Measurements from ENCODE around the gene SYNM.
A peak's percentile ranks its signal among the peaks of the same experiment; 100 is the strongest.

SYNM gene

DNA sequence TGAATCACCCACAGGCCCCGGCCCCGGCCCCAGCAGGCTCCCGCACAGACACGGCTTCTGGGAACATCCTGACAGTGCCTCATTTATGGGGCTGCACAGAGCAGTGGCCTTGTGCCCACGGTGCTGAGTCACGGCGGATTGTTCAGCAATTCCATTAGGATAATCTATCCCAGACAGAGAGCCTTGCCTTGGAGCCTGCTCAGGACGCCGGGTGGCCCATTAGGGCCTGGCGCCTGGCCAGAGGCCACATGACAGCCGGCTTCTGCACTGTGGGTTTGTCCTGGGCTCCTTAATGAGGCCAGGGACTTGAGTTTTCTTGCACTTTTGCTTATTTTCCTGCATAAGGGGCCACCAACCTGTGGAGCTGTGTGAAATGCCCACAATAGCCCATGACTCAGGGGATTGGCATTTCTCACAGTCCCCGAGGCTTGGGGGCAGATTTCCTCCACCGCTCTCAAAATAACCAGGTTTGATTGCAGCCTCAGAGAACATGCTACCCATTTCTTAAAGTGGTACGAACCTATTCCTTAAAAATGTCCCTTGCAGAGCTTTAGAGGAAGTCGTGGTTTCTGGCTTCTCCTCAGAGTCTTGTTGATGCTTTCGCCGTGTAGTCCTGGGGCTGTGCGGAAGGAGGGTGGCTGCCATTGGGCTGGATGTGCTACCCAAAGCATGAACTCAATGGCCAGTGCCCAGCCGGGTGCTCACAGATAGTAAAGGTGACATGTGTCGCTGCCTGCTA lies 19.0 kb downstream of the SYNM start:
- DNase-seq (ENCODE audit: low read depth in 2 of 2): peak; percentile 88 to 91

DNA sequence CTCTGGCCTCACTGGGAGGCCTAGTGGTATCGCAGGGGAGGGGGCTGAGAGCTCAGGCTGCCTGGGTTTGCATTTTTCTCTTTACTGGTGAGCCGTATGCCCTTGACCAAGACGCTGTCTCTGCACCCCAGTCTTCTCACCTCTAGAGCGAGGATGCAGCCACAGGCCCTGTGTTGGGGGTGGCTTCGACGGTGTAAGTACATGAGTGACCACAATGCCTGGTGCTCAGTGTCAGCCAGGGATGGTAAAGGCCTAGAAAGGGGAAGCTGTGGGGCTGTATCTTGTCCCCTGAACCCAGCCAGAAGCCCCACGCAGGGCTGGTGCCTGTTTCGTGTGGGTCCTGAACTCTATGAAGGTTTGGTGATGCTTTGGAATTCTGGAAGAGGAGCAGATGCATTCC lies 19.8 kb downstream of the SYNM start:
- DNase-seq (ENCODE audit: low read depth in 2 of 2): no peak

DNA sequence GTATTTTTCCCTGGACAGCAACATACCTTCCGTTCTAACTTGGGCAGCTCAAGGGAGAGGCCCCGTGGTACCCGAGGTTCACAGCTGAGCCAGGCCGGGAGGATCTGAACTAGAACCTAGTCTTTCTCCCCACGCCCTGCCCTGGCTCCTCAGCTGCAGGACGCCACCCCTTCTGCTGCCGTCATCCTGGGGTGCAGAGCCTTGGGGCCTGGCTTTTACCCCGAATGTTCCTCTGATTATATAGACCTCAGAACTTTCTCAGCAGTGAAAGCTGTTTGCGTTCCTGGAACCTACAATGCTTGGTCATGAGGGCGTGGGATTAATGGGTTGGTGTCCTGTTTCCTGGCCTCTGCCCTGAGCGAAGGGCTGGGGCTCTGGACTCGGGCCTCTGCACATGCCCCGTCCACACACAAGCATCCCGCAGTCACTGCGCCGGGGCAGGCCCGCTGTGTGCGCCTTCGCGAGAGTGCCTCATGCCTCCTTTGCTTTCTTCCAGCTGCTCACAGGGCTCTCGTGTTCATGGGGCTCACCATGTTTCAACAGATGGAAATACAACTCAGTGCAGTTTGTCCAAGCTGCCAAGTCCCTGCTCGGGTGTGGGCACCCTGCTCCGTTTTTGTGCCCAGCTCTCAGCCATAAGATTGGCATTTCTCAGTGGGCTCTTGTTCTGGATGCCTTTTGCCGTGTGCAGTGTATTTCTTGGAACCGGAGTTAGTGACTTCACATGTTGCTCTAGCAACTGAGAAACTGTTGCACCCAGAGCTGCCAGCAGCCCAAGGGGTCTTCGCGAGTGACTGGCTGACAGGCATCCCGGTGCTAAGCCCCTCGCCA lies 20.4 kb downstream of the SYNM start:
- DNase-seq (ENCODE audit: low read depth in 2 of 2): no peak

DNA sequence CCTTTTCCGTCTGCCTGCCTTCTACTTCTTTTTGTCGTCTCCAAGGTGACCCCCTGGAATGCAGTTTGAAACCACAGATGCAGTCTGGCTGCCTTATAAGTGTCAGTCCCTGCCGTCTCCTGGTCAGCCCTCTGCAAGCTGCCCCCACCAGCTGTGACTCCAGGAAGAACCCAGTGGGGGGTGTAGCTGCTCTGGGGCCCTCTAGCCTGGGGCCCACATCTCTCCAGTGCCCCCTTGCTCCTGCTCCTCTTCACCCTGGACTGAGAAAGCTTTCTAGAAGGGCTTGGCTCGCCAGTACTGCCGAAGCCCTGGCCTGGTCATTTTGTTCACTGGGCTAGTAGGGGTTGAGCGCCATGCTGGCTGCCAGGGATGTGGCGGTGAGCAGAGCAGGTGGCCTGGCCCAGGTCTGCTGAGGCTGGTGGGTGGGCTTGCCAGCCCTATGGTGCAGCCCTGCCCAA lies 21.3 kb downstream of the SYNM start:
- no peak for DNase-seq (ENCODE audit: low read depth in 2 of 2)

DNA sequence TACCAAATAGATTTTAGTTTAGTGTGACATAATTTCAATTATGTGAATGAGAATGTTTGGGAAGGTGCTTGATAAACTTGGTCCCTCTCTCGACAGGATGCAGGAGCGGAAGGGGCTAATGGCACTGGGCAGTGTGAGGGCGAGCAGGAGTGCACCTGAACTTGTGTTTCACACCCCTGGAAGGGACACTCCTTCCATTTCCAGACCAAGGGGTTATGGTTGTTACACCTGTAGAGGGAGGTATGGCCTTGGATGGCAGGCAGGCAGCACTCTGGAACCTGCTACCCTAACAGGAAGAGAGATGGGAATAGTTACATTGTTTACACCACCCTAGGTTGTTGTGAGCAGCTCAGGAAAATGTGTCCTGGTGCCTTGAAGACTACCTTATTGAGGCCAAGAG lies 22.1 kb downstream of the SYNM start:
- no peak for DNase-seq (ENCODE audit: low read depth in 2 of 2)

DNA sequence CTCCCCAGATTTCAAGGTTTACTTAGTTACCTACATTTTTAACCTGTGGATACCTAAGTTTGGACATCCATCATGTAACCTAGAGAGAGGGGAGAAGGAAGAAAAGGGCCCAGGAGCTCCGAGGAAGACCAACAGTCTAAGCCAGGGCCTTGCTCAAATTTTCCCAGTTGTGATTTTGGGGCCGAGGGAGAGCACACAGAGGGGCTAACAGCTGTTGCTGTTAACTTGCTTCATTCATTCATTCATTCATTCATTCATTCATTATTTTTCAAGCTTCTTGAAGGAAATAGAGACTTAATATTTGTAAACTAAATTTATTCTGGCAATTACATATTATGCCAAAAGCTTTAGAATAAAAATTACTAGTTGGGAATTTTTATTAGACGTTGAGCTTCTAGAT lies 22.9 kb downstream of the SYNM start:
- DNase-seq (ENCODE audit: low read depth in 2 of 2): no peak

DNA sequence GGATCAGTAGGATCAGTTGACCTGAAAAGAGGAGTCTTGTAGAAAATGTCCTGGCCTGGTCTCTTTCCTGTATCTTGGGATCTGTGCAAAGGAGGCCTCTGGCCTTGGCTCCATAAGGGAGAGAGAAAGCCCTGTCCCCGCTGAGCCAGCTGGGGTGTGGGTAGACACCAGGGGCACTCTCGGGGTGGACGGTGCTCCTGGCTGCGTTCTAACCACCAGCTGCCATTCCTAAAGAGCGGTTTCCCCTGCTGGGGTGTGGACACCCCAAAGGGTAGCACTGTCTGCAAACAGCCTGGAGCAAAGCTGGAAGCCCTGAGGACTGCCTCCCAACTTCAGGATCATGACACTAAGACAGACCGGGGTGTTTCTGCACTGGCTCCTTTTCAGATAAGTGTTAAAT lies 23.5 kb downstream of the SYNM start:
- DNase-seq (ENCODE audit: low read depth in 2 of 2): no peak

DNA sequence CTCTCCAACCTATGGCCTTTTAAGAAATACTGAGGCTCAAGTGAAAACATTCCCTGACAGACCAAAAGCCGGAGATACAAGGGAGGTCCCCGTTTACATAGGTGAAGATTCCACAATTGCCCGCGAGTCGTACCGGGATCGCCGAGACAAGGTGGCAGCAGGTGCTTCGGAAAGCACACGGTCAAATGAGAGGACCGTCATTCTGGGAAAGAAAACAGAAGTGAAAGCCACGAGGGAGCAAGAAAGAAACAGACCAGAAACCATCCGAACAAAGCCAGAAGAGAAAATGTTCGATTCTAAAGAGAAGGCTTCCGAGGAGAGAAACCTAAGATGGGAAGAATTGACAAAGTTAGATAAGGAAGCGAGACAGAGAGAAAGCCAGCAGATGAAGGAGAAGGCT lies 24.8 kb downstream of the SYNM start:
- DNase-seq (ENCODE audit: low read depth in 2 of 2): no peak

DNA sequence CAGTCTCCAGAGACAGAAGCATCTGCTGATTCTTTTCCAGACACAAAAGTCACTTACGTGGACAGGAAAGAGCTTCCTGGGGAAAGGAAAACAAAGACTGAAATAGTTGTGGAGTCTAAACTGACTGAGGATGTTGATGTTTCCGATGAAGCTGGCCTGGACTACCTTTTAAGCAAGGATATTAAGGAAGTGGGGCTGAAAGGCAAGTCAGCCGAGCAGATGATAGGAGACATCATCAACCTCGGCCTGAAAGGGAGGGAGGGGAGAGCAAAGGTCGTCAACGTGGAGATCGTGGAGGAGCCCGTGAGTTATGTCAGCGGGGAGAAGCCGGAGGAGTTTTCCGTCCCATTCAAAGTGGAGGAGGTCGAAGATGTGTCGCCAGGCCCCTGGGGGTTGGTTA lies 25.4 kb downstream of the SYNM start:
- DNase-seq (ENCODE audit: low read depth in 2 of 2): no peak

DNA sequence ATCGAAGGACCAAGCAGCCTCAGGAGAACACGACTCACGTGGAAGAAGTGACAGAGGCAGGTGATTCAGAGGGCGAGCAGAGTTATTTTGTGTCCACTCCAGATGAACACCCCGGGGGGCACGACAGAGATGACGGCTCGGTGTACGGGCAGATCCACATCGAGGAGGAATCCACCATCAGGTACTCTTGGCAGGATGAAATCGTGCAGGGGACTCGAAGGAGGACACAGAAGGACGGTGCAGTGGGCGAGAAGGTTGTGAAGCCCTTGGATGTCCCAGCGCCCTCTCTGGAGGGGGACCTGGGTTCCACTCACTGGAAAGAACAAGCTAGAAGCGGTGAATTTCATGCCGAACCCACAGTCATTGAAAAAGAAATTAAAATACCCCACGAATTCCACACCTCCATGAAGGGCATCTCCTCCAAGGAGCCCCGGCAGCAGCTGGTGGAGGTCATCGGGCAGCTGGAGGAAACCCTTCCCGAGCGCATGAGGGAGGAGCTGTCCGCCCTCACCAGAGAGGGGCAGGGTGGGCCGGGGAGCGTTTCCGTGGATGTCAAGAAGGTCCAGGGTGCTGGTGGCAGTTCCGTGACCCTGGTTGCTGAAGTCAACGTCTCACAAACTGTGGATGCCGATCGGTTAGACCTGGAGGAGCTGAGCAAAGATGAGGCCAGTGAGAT lies 26.0 kb downstream of the SYNM start:
- DNase-seq (ENCODE audit: low read depth in 2 of 2): no peak

DNA sequence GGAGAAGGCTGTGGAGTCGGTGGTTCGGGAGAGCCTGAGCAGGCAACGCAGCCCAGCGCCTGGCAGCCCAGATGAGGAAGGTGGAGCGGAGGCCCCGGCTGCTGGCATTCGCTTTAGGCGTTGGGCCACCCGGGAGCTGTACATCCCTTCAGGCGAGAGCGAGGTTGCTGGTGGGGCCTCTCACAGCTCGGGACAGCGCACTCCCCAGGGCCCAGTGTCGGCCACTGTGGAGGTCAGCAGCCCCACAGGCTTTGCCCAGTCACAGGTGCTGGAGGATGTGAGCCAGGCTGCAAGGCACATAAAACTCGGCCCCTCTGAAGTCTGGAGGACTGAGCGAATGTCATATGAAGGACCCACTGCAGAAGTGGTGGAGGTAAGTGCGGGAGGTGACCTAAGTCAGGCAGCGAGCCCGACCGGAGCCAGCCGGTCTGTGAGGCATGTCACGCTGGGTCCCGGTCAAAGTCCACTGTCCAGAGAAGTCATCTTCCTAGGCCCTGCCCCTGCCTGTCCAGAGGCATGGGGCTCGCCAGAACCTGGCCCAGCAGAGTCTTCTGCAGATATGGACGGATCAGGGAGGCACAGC lies 26.7 kb downstream of the SYNM start:
- no peak for DNase-seq (ENCODE audit: low read depth in 2 of 2)

DNA sequence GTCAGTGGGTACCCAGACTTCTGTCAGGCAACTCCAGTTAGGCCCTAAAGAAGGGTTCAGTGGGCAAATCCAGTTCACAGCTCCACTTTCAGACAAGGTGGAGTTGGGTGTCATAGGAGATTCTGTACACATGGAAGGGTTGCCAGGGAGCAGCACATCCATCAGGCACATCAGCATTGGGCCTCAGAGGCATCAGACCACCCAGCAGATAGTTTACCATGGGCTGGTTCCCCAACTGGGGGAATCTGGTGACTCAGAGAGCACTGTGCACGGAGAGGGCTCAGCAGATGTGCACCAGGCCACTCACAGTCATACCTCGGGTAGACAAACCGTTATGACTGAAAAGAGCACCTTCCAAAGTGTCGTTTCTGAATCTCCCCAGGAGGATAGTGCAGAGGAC lies 27.2 kb downstream of the SYNM start:
- DNase-seq (ENCODE audit: low read depth in 2 of 2): no peak

DNA sequence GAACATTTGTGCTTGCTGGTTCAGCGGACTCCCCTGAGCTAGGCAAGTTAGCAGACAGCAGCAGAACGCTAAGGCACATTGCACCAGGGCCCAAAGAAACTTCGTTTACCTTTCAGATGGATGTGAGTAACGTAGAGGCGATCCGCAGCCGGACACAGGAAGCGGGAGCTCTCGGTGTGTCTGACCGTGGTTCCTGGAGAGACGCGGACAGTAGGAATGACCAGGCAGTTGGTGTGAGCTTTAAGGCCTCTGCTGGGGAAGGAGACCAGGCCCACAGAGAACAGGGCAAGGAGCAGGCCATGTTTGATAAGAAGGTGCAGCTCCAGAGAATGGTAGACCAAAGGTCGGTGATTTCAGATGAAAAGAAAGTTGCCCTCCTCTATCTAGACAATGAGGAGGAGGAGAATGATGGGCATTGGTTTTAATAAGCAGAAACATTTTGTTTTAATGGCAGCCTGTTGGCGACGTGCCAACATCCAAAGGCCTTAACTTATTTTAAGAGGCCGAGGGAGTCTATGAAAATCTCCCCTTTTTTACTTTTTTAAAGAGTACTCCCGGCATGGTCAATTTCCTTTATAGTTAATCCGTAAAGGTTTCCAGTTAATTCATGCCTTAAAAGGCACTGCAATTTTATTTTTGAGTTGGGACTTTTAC lies 27.9 kb downstream of the SYNM start:
- DNase-seq (ENCODE audit: low read depth in 2 of 2): no peak

DNA sequence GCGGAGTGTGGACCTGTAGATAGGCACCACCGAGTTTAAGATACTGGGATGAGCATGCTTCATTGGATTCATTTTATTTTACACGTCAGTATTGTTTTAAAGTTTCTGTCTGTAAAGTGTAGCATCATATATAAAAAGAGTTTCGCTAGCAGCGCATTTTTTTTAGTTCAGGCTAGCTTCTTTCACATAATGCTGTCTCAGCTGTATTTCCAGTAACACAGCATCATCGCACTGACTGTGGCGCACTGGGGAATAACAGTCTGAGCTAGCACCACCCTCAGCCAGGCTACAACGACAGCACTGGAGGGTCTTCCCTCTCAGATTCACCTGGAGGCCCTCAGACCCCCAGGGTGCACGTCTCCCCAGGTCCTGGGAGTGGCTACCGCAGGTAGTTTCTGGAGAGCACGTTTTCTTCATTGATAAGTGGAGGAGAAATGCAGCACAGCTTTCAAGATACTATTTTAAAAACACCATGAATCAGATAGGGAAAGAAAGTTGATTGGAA lies 29.5 kb downstream of the SYNM start:
- no peak for DNase-seq (ENCODE audit: low read depth in 2 of 2)

DNA sequence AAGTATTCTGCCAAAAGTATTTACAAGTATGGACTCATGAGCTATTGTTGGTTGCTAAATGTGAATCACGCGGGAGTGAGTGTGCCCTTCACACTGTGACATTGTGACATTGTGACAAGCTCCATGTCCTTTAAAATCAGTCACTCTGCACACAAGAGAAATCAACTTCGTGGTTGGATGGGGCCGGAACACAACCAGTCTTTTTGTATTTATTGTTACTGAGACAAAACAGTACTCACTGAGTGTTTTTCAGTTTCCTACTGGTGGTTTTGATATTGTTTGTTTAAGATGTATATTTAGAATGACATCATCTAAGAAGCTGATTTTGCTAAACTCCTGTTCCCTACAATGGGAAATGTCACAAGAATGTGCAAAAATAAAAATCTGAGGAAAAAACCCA lies 30.3 kb downstream of the SYNM start:
- DNase-seq (ENCODE audit: low read depth in 2 of 2): no peak

DNA sequence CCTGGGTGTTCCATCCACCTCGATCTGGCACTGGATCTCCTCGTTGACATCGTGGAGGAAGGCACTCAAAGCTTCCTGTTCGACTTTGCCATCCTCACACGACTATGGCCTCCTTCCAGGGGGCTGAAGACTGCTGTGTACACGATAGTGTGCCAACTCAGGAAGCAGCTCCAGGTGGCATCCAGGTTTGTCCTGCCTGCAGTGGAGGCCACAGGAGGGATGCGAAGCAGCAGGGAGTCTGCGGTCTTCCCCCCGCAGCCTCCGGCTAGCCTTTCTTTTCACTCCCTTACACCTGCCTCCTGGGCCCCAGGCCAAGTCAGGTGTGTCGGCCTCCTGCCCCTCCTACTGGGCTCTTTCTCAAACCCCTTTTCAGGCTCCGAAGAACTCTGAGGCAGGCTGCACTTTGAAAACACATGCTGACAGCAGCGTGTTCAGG lies 32.2 kb downstream of the SYNM start:
- DNase-seq (ENCODE audit: low read depth in 2 of 2): no peak

DNA sequence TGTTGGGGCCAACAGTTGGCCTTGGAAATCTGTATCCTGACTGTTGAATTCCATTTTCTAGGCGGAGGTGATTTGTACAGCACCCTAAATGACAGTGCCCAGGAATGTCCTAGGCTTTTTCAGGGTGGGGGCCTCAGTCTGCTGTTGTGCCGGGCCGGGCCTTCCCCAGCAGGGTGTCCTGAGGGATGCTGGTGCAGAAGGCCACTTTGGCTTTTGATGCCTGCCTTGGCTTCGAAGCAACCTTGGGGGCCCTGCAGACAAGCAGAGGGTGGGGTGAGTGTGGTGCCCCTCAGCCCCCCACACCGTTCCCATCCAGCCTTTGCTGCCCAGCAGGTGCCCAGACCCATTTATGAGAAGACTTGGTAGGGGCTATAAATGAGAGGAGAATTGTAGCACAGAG lies 33.0 kb downstream of the SYNM start:
- DNase-seq (ENCODE audit: low read depth in 2 of 2): no peak

DNA sequence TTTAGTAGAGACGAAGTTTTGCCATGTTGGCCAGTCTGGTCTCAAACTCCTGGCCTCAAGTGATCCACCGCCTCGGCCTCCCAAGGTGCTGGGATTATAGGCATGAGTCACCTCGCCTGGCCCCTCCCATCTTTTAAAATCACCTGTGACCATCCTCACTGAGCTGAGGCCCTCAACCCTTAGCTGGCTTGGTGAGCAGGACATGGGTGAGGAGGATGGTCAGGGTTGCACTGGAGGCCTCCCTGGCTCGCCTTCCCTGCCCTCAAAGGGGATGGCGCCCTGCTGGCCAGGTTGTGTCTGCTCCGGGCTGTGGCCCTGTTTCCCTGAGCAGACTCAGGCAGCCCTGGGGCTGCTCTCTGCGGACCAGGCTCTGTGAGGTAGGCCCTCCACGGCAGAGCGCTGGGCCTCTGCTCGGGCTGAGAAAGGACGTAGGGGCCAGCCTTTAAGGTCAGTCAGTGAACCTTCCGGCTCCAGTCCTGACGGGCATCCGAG lies 33.7 kb downstream of the SYNM start:
- DNase-seq (ENCODE audit: low read depth in 2 of 2): no peak

DNA sequence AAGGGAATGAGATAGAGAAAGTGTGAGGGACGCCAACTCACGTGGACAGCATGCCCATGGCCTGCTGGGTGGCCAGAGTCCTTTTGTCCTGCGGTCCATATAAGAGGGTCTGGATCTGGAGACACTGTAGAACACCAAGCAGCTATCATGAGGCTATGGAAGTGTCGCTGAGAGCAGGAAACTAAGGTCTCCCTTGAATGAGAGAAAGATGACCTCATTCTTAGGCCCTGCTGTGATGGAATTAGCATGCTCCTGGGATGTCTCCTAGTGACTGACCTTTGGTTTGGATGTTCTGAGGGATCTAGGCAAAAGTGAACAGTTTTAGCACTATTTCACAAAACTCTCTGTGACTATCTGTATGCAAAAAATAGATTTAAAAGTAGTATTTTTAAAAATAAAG lies 34.4 kb downstream of the SYNM start:
- no peak for DNase-seq (ENCODE audit: low read depth in 2 of 2)

DNA sequence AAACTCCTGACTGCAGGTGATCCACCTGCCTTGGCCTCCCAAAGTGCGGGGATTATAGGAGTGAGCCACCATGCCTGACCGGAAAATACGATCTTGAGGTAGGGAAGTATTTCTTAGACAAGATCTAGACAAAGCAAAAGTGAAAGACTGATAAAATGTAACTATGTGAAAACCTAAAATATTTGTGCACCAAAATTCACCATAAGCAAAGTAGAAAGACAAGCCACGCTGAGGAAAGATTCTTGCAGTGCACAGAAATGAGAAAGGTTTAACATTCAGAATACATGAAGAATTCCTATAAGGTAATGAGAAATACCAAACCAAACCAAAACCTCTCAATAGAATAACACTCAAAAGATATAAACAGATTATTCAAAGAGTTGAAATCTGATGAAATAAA lies 35.7 kb downstream of the SYNM start:
- DNase-seq (ENCODE audit: low read depth in 2 of 2): no peak

DNA sequence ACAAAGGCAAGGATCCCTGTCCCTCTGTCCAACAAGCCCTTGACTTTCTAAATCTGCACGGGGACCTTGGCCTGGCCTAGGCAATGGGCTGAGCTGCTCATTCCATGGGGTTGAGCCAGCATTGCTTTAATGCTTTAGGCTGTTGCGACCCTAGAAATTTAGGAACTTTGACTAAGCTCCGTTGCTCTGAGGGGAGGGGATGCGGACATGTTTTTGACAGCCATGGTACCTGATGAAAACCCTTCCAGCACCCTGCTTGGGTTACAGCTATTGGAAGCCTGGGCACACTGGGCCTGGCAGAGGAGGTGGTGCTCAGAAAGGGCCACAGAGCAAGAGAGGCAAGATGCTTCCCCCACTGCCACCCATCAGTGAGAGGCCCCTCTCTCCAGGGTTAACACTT lies 37.1 kb downstream of the SYNM start:
- no peak for DNase-seq (ENCODE audit: low read depth in 2 of 2)

Measured in fibroblast of skin of left biceps (primary cell).